Measurements from ENCODE around the gene HMOX1.

HMOX1 gene

DNA sequence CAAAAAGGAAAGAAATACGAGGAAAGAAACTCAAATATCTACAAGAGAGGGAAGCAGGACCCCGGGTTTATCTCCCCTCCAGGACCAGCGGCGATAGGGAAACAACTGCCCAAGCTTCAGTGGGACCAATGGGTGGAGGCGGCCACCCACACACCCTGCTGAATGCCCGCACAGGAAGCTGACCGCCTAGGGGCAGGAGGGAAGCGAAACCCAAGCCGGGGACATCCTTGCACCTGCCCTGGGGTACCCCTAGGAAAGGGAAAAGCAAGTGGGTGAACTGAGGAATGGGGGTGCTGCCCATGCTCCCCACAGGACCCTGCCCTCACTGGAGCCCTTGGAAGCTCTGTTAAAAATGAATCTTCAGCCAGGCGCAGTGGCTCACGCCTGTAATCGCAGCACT, 27.6 kb upstream of the HMOX1 start:
- no peaks in the 10 kb centered on the region for H3K9me3 ChIP-seq
- DNase-seq, result no peak
- H3K27me3 ChIP-seq, result no peaks in the 10 kb centered on the region
- H3K4me3 ChIP-seq (ENCODE audit: low read depth, low read length), result no peak overlapping the region
- no peaks in the 10 kb centered on the region for H3K36me3 ChIP-seq
- TF ChIP-seq, protein P1, sequence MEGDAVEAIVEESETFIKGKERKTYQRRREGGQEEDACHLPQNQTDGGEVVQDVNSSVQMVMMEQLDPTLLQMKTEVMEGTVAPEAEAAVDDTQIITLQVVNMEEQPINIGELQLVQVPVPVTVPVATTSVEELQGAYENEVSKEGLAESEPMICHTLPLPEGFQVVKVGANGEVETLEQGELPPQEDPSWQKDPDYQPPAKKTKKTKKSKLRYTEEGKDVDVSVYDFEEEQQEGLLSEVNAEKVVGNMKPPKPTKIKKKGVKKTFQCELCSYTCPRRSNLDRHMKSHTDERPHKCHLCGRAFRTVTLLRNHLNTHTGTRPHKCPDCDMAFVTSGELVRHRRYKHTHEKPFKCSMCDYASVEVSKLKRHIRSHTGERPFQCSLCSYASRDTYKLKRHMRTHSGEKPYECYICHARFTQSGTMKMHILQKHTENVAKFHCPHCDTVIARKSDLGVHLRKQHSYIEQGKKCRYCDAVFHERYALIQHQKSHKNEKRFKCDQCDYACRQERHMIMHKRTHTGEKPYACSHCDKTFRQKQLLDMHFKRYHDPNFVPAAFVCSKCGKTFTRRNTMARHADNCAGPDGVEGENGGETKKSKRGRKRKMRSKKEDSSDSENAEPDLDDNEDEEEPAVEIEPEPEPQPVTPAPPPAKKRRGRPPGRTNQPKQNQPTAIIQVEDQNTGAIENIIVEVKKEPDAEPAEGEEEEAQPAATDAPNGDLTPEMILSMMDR (IDR thresholded peaks at IDR 0.05; ENCODE audit: low read depth, low read length), result no peak
- peaks cover 17% of the 10 kb centered on the region for H3K4me1 ChIP-seq

DNA sequence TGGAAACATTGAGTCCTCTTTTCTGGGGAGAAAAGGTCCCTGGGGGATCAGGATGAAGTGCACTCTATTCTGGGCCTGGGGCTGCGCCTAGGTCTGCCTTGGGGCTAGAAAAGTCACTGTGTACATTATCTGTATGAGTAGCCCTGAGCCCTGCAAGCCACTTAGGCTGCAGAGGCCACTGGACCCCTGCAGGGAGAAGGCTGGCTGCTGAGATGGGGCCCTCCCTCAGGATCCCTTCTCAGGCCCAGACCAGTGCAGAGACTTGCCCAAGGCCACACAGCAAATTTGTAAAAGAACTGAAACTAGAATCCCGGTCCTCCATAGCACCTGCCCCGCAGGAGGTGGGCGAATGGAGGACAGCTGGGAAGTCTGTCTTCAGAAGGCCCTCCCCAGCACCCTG, 26.8 kb upstream of the HMOX1 start:
- TF ChIP-seq, protein P1 (IDR thresholded peaks at IDR 0.05; ENCODE audit: low read depth, low read length), result no peak
- no peak for DNase-seq

DNA sequence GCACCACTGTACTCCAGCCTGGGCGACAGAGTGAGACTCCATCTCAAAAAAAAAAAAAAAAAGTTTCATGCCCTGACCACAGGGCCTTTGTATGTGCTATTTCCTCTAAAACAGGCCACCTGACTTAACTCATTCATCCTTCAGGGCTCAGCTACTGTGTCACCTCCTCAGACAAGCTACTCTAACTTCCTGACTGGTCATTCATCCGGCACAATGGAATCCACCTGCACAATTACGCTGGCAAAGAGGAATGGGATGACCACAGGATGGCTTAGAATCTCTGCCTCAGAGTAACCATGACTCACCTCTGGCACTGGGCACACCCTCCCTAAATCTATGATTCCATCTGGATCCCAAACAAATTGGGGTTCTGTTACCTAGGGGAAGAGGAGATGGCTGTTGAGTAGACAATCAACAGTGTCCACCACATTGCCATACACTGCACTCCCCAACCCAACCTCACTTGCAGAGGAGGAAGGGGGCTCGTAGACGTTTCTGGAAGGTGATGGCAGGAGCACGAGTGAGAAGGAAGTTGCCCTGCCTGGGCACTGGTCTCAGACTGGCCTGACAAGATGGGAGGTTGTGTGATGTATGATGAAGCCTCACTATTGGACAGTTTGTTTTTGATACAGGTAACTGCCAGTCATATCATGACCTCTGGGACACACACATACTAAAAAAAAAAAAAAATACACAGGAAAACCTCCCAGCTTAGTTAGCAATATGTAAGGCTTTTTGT, 22.8 kb upstream of the HMOX1 start:
- no peaks in the 10 kb centered on the region for H3K4me1 ChIP-seq
- no peaks in the 10 kb centered on the region for H3K36me3 ChIP-seq
- H3K27me3 ChIP-seq, result no peaks in the 10 kb centered on the region
- no peak overlapping the region for H3K4me3 ChIP-seq (ENCODE audit: low read depth, low read length)
- no peaks in the 10 kb centered on the region for H3K9me3 ChIP-seq
- TF ChIP-seq, protein P1 (IDR thresholded peaks at IDR 0.05; ENCODE audit: low read depth, low read length), result no peak
- DNase-seq, result no peak

More for the DNA sequence above, 26.8 kb upstream of the HMOX1 start:
- Histone ChIP-seq H3K9me3 (no peaks in the 10 kb centered on the region), H3K36me3 (no peaks in the 10 kb centered on the region), H3K4me1 (peaks cover 17% of the 10 kb centered on the region), H3K4me3 (ENCODE audit: low read depth, low read length) (no peak overlapping the region), H3K27me3 (no peaks in the 10 kb centered on the region)

DNA sequence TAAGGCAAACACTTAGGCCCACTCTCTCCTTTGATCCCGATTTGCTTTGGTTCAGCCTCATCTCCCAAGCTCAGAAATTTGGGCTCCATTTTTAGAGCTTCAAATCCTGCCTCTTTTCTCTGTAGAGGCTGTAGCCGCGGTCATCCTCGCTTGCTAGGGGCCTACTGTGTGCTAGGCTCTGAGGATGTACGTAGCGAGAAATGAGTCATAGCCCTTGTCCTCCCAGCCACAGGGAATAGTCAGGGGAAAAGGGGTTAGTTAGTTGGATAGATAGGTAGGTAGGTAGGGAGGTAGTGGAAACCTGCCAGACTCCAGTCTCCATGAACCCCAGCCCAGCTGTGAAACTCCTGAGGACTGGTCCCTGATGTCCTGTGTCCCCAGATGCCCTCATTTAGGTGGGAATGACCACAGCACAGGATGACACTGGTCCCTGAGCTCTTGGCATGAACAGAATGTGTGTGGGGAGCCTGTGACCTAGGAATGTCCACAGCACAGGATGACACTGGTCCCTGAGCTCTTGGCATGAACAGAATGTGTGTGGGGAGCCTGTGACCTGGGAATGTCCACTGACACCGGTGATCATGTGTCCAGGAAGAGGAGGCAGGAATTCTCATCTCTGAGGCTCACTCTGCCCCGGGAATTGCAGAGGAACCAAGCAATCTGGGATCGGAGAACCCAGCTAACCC, 21.4 kb upstream of the HMOX1 start:
- H3K4me1 ChIP-seq, result no peaks in the 10 kb centered on the region
- no peaks in the 10 kb centered on the region for H3K9me3 ChIP-seq
- H3K27me3 ChIP-seq, result no peaks in the 10 kb centered on the region
- no peak overlapping the region for H3K4me3 ChIP-seq (ENCODE audit: low read depth, low read length)
- DNase-seq, result no peak
- TF ChIP-seq, protein P1 (IDR thresholded peaks at IDR 0.05; ENCODE audit: low read depth, low read length), result no peak
- H3K36me3 ChIP-seq, result no peaks in the 10 kb centered on the region

DNA sequence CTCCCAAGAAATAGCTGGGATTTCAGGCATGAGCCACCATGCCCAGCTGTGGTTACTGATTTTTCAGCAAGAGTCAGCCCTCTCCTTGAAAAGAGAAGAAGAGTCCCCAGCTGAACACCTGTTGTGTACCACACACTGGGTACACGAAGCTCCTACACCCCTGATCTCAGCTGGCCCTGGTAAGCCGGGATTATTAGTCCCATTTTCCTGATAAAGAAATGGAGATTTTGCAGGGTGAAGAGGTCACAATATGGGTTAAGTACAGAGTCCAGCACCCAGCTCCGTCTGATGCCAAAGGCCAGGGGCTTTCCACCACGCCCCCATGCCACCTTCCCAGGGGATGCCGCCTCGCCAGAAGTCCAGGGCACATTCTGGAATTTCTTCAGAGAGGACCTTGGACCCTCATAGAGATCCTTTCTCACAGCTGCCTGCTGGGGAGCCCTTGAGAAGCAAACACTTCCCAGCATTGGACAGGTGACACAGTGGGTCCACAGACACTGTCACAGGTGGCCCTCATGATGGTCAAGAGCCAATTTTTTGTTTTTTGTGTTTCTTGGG, 19.8 kb upstream of the HMOX1 start:
- no peak overlapping the region for H3K4me3 ChIP-seq (ENCODE audit: low read depth, low read length)
- H3K9me3 ChIP-seq, result no peaks in the 10 kb centered on the region
- TF ChIP-seq, protein P1 (IDR thresholded peaks at IDR 0.05; ENCODE audit: low read depth, low read length), result no peak
- H3K4me1 ChIP-seq, result no peaks in the 10 kb centered on the region
- H3K27me3 ChIP-seq, result no peaks in the 10 kb centered on the region
- DNase-seq, result no peak
- H3K36me3 ChIP-seq, result no peaks in the 10 kb centered on the region

Measured in BE2C (cell line).